ENCODE measurements around the gene MTO1. TPM values are rescaled to one million over a fixed set of nuclear protein-coding genes. Genes with fewer than 3 reads are reported as not detected.
"Not testable (repeated sequence)": the region's sequence is repeated elsewhere in the genome, so short reads cannot be mapped to it uniquely, and the experiment has no call there.

MTO1 gene
- total and polyA plus RNA-seq, 3 experiments from 2014 or later, result 34.4 to 48.1 (median 44.2) TPM

- Histone ChIP-seq H3K9me3 (ENCODE audit: low read length) (no peaks in the 10 kb centered on the region), H3K27ac (ENCODE audit: low read depth, low read length) (peak within 1 kb of the TSS; percentile 33), H3K27me3 (ENCODE audit: insufficient read depth, low read length, poor library complexity, severe bottlenecking) (no peaks in the 10 kb centered on the region), H3K4me1 (ENCODE audit: insufficient read depth, low read length) (peaks cover 15% of the 10 kb centered on the region), H3K36me3 (ENCODE audit: insufficient read depth, low read length) (no peaks in the 10 kb centered on the region), H3K4me3 (ENCODE audit: low read length) (peak within 1 kb of the TSS; percentile 78)
- CTCF ChIA-PET, result interaction anchor here (1.1 to 3.6 kb wide), 8 partner anchors 9 to 201 kb away, joined by 3 to 34 read pairs (median 4); partner anchors contain the start of gene MTO1
- Mint-ChIP-seq H3K27me3 (peaks cover 0 to 2% of the 10 kb centered on the region in 2 donors), H3K9me3 (no peaks in the 10 kb centered on the region), H3K4me3 (peak within 1 kb of the TSS; percentile 94 to 100 (median 97)), H3K4me1 (peaks cover 21 to 44% (median 37%) of the 10 kb centered on the region in 3 donors), H3K27ac (peak within 1 kb of the TSS; percentile 84 to 99 (median 92)), H3K36me3 (peaks cover 0 to 21% (median 3%) of the 10 kb centered on the region in 3 donors)
- DNase-seq, result peak; percentile 55 to 83 (median 70)
- POLR2A ChIA-PET, result interaction anchor here (1.3 to 3.4 kb wide), 3 partner anchors 9 to 72 kb away, joined by 3 to 66 read pairs (median 17); partner anchors contain the start of gene MTO1
These were observed 9.5 kb upstream of the MTO1 start, which contains the start of gene CGAS for GRCh38 chr6:73452107-73452461. TSS of gene CGAS (minus strand) at chr6:73452297. CDS start at chr6:73452181, 116 bp downstream.

- Mint-ChIP-seq H3K36me3 (peaks cover 0 to 6% (median 0%) of the 10 kb centered on the region in 3 donors), H3K4me1 (peaks cover 18 to 41% (median 28%) of the 10 kb centered on the region in 3 donors), H3K9me3 (no peaks in the 10 kb centered on the region), H3K4me3 (peak overlapping the region in 1 of 7 donors; percentile 56), H3K27me3 (no peaks in the 10 kb centered on the region), H3K27ac (peak overlapping the region in 6 of 8 donors; percentile 6 to 87 (median 26))
- POLR2A ChIA-PET, result no interaction called here
- Histone ChIP-seq H3K27me3 (ENCODE audit: insufficient read depth, low read length, poor library complexity, severe bottlenecking) (no peaks in the 10 kb centered on the region), H3K4me3 (ENCODE audit: low read length) (no peak overlapping the region), H3K4me1 (ENCODE audit: insufficient read depth, low read length) (peaks cover 20% of the 10 kb centered on the region), H3K9me3 (ENCODE audit: low read length) (no peaks in the 10 kb centered on the region), H3K27ac (ENCODE audit: low read depth, low read length) (no peak overlapping the region), H3K36me3 (ENCODE audit: insufficient read depth, low read length) (no peaks in the 10 kb centered on the region)
- CTCF ChIA-PET, result no interaction called here
- DNase-seq, result no peak
These were observed 5.5 kb upstream of the MTO1 start for GRCh38 chr6:73455865-73456629.

- peaks cover 22% of the 10 kb centered on the region for H3K4me1 ChIP-seq (ENCODE audit: insufficient read depth, low read length)
- peaks cover 34 to 60% (median 55%) of the 10 kb centered on the region in 3 donors for H3K4me1 Mint-ChIP-seq
- H3K4me3 Mint-ChIP-seq, result peak overlapping the region in 5 of 7 donors; percentile 28 to 63 (median 55)
- H3K27ac Mint-ChIP-seq, result peak overlapping the region; percentile 60 to 88 (median 78)
- H3K4me3 ChIP-seq (ENCODE audit: low read length); H3K36me3 ChIP-seq (ENCODE audit: insufficient read depth, low read length); H3K27me3 Mint-ChIP-seq; CTCF ChIA-PET; DNase-seq; H3K9me3 ChIP-seq (ENCODE audit: low read length); H3K9me3 Mint-ChIP-seq; POLR2A ChIA-PET; H3K27me3 ChIP-seq (ENCODE audit: insufficient read depth, low read length, poor library complexity, severe bottlenecking); H3K27ac ChIP-seq (ENCODE audit: low read depth, low read length): not testable (repeated sequence)
- peaks cover 0 to 23% (median 0%) of the 10 kb centered on the region in 3 donors for H3K36me3 Mint-ChIP-seq
These were observed 2.1 kb upstream of the MTO1 start for GRCh38 chr6:73459474-73459873.

- no peaks in the 10 kb centered on the region for H3K27me3 ChIP-seq (ENCODE audit: insufficient read depth, low read length, poor library complexity, severe bottlenecking)
- peaks cover 34 to 60% (median 55%) of the 10 kb centered on the region in 3 donors for H3K4me1 Mint-ChIP-seq
- H3K27ac Mint-ChIP-seq, result peak overlapping the region; percentile 64 to 96 (median 88)
- H3K4me3 Mint-ChIP-seq, result peak overlapping the region; percentile 55 to 96 (median 75)
- no peaks in the 10 kb centered on the region for H3K36me3 ChIP-seq (ENCODE audit: insufficient read depth, low read length)
- H3K36me3 Mint-ChIP-seq, result peaks cover 0 to 23% (median 0%) of the 10 kb centered on the region in 3 donors
- no peaks in the 10 kb centered on the region for H3K9me3 ChIP-seq (ENCODE audit: low read length)
- peaks cover 22% of the 10 kb centered on the region for H3K4me1 ChIP-seq (ENCODE audit: insufficient read depth, low read length)
- no peak overlapping the region for H3K4me3 ChIP-seq (ENCODE audit: low read length)
- H3K27ac ChIP-seq (ENCODE audit: low read depth, low read length), result no peak overlapping the region
- no peaks in the 10 kb centered on the region for H3K27me3 Mint-ChIP-seq
- DNase-seq, result no peak
- ChIA-PET POLR2A (interaction anchor here (2.3 to 2.4 kb wide), 2 partner anchors 9 to 193 kb away, joined by 35 to 66 read pairs; partner anchors contain the start of genes CGAS and SLC17A5), CTCF (interaction anchor here (1.2 to 2.4 kb wide), 2 partner anchors 9 to 133 kb away, joined by 3 to 34 read pairs; partner anchors contain the start of gene CGAS)
- H3K9me3 Mint-ChIP-seq, result no peaks in the 10 kb centered on the region
These were observed 1.5 kb upstream of the MTO1 start for GRCh38 chr6:73460056-73460455.

GRCh38 chr6:73471686-73472290 lies 10.3 kb downstream of the MTO1 start:
- Mint-ChIP-seq H3K27me3 (no peaks in the 10 kb centered on the region), H3K4me3 (peak overlapping the region in 4 of 7 donors; percentile 16 to 74 (median 54))

GRCh38 chr6:73476723-73477122 lies 15.2 kb downstream of the MTO1 start:
- H3K9me3 ChIP-seq (ENCODE audit: low read length), result no peaks in the 10 kb centered on the region
- no peaks in the 10 kb centered on the region for H3K4me1 ChIP-seq (ENCODE audit: insufficient read depth, low read length)
- peaks cover 4 to 10% (median 8%) of the 10 kb centered on the region in 3 donors for H3K4me1 Mint-ChIP-seq
- H3K27me3 Mint-ChIP-seq, result no peaks in the 10 kb centered on the region
- peaks cover 29% of the 10 kb centered on the region for H3K36me3 ChIP-seq (ENCODE audit: insufficient read depth, low read length)
- no peak overlapping the region for H3K4me3 ChIP-seq (ENCODE audit: low read length)
- POLR2A ChIA-PET, result interaction anchor here (1.8 kb wide), 1 partner anchor 15 kb away, joined by 10 read pairs; the partner anchor contains the start of gene MTO1
- H3K27me3 ChIP-seq (ENCODE audit: insufficient read depth, low read length, poor library complexity, severe bottlenecking), result no peaks in the 10 kb centered on the region
- DNase-seq, result no peak
- H3K27ac Mint-ChIP-seq, result peak overlapping the region in 1 of 8 donors; percentile 54
- H3K9me3 Mint-ChIP-seq, result no peaks in the 10 kb centered on the region
- H3K36me3 Mint-ChIP-seq, result peaks cover 8 to 72% (median 23%) of the 10 kb centered on the region in 3 donors
- H3K4me3 Mint-ChIP-seq, result no peak overlapping the region
- CTCF ChIA-PET, result no interaction called here
- H3K27ac ChIP-seq (ENCODE audit: low read depth, low read length), result no peak overlapping the region

More at GRCh38 chr6:73471686-73472290, 10.3 kb downstream of the MTO1 start:
- Histone ChIP-seq H3K4me3 (ENCODE audit: low read length) (no peak overlapping the region), H3K27ac (ENCODE audit: low read depth, low read length) (no peak overlapping the region), H3K36me3 (ENCODE audit: insufficient read depth, low read length) (peaks cover 18% of the 10 kb centered on the region), H3K9me3 (ENCODE audit: low read length) (no peaks in the 10 kb centered on the region), H3K4me1 (ENCODE audit: insufficient read depth, low read length) (no peaks in the 10 kb centered on the region), H3K27me3 (ENCODE audit: insufficient read depth, low read length, poor library complexity, severe bottlenecking) (no peaks in the 10 kb centered on the region)
- CTCF ChIA-PET, result no interaction called here
- H3K27ac Mint-ChIP-seq, result peak overlapping the region; percentile 6 to 90 (median 68)
- DNase-seq, result no peak
- peaks cover 11 to 23% (median 18%) of the 10 kb centered on the region in 3 donors for H3K4me1 Mint-ChIP-seq
- POLR2A ChIA-PET, result interaction anchor here (0.6 to 1.4 kb wide), 3 partner anchors 10 to 20 kb away, joined by 3 to 8 read pairs (median 6); partner anchors contain the start of gene MTO1
- no peaks in the 10 kb centered on the region for H3K9me3 Mint-ChIP-seq
- H3K36me3 Mint-ChIP-seq, result peaks cover 4 to 73% (median 17%) of the 10 kb centered on the region in 3 donors

GRCh38 chr6:73477407-73477806 lies 15.9 kb downstream of the MTO1 start:
- ChIA-PET POLR2A (no interaction called here), CTCF (interaction anchor here (1.1 kb wide), 1 partner anchor 12 kb away, joined by 3 read pairs; no protein-coding TSS in a partner anchor)
- H3K36me3 Mint-ChIP-seq, result peaks cover 8 to 73% (median 25%) of the 10 kb centered on the region in 3 donors
- H3K9me3 Mint-ChIP-seq, result no peaks in the 10 kb centered on the region
- Histone ChIP-seq H3K4me1 (ENCODE audit: insufficient read depth, low read length) (no peaks in the 10 kb centered on the region), H3K27ac (ENCODE audit: low read depth, low read length) (no peak overlapping the region), H3K4me3 (ENCODE audit: low read length) (no peak overlapping the region), H3K9me3 (ENCODE audit: low read length) (no peaks in the 10 kb centered on the region), H3K36me3 (ENCODE audit: insufficient read depth, low read length) (peaks cover 35% of the 10 kb centered on the region), H3K27me3 (ENCODE audit: insufficient read depth, low read length, poor library complexity, severe bottlenecking) (no peaks in the 10 kb centered on the region)
- H3K4me3 Mint-ChIP-seq, result no peak overlapping the region
- DNase-seq, result no peak
- no peak overlapping the region for H3K27ac Mint-ChIP-seq
- peaks cover 0 to 5% (median 1%) of the 10 kb centered on the region in 3 donors for H3K4me1 Mint-ChIP-seq
- no peaks in the 10 kb centered on the region for H3K27me3 Mint-ChIP-seq

All from CD8-positive, alpha-beta memory T cell (primary cell).